ENCODE data around the gene PIEZO1.
"Not testable (repeated sequence)": the region's sequence is repeated elsewhere in the genome, so short reads cannot be mapped to it uniquely, and the experiment has no call there.

The PIEZO1 gene

GRCh38 chr16:88804173-88804551 lies 19.1 kb upstream of the PIEZO1 start:
- peak overlapping the region; percentile 66 for H3K4me3 ChIP-seq (ENCODE audit: low read length)
- TF ChIP-seq ZNF274 (IDR thresholded peaks at IDR 0.05; ENCODE audit: low read depth, low read length) = no peak

DNA sequence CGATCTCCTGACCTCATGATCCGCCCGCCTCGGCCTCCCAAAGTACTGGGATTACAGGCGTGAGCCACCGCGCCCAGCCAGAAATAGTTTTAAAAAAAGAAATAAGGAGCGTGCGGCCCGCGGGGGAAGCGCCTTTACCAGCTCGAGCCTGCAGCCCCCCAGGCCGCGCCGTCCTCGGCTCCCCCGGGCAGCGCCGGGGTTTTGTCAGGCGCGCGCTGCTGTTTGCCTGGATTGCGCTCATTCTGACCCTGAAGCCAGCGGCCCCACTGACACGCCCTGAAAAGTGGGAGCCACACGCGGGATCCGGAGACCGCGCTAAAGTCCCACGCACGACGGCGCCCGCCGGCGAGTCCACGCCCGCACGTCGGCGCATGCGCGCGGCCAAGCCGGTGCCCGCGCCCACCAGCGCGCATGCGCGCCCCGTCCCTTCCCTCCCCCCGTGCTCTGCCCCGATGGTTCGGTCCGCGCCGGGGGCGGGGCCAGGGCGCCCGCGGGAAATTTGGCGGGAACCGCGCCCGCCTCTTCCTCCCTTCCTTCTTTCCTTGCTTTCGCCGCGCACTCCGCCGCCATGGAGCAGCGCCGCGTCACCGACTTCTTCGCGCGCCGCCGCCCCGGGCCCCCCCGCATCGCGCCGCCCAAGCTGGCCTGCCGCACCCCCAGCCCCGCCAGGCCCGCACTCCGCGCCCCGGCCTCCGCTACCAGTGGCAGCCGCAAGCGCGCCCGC lies 18.4 kb upstream of the PIEZO1 start, which contains the start of gene CDT1:
CDT1 (plus strand) TSS at position 526 of the 724 bp plus-strand sequence; CDS start at position 569, 43 bp downstream.
- no peak for TF ChIP-seq ZNF274 (IDR thresholded peaks at IDR 0.05; ENCODE audit: low read depth, low read length)
- peak within 1 kb of the TSS; percentile 66 for H3K4me3 ChIP-seq (ENCODE audit: low read length)

DNA sequence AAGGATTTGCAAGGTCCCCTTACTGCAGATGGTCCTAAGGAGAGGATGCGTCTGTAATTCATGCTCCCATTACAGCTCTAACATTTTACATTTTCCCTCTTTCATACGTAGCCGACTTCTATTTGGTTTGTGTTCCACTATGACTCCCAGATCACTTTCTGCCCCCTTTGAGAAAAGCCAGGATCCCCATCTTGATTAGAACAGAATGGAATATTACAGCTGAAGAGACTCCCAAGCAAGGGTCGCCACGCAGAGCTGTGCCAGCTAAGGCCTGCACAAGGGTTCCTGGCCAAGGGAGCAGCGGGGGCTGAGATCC lies 15.2 kb upstream of the PIEZO1 start:
- H3K4me3 ChIP-seq (ENCODE audit: low read length) = no peak overlapping the region
- no peak for TF ChIP-seq ZNF274 (IDR thresholded peaks at IDR 0.05; ENCODE audit: low read depth, low read length)

- TF ChIP-seq ZNF274 (IDR thresholded peaks at IDR 0.05; ENCODE audit: low read depth, low read length) = no peak
Observed at GRCh38 chr16:88799569-88800276, 14.7 kb upstream of the PIEZO1 start.

DNA sequence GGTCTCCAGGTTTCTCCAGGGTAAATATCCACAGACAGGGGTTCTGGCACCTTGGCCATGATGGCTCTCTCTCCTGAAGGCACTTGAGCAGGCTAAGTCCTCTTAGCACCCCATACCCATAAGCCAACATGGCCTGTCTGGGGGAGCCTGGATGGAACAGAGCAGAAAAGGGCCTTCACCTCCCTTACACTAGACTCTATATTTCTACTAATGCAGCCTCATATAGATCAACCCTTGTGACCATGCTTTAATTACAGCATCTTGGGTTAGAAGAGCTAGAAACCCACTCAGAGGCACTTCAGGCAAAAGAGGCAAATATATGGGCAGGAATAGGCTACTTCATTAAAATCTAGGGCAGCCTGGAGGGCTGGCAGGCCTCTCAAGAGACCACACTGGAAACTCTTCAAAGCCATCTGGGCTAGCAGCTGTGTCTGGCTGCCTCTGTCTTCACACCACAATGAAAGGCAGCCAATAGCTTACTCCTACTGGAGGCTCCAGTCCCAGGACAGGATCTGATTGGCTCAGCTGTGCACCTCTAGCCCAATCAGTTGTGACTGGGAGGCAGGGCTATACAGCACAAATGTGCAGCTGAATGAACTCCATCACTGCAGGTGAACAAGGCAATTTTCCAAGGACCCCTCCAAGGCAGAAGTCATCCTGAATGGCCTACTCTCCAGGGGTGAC lies 13.9 kb upstream of the PIEZO1 start:
- no peak overlapping the region for H3K4me3 ChIP-seq (ENCODE audit: low read length)
- no peak for TF ChIP-seq ZNF274 (IDR thresholded peaks at IDR 0.05; ENCODE audit: low read depth, low read length)

More at GRCh38 chr16:88799569-88800276, 14.7 kb upstream of the PIEZO1 start:
- H3K4me3 ChIP-seq (ENCODE audit: low read length) = no peak overlapping the region

- no peak overlapping the region for H3K4me3 ChIP-seq (ENCODE audit: low read length)
- TF ChIP-seq ZNF274 (IDR thresholded peaks at IDR 0.05; ENCODE audit: low read depth, low read length) = no peak
Observed at GRCh38 chr16:88798073-88798472, 13.1 kb upstream of the PIEZO1 start.

GRCh38 chr16:88796278-88796677 lies 11.3 kb upstream of the PIEZO1 start:
- H3K4me3 ChIP-seq (ENCODE audit: low read length) = no peak overlapping the region
- TF ChIP-seq ZNF274 (IDR thresholded peaks at IDR 0.05; ENCODE audit: low read depth, low read length) = no peak

- TF ChIP-seq ZNF274 (IDR thresholded peaks at IDR 0.05; ENCODE audit: low read depth, low read length) = no peak
- no peak overlapping the region for H3K4me3 ChIP-seq (ENCODE audit: low read length)
Observed at GRCh38 chr16:88793251-88793954, 8.4 kb upstream of the PIEZO1 start.

- no peak overlapping the region for H3K4me3 ChIP-seq (ENCODE audit: low read length)
- no peak for TF ChIP-seq ZNF274 (IDR thresholded peaks at IDR 0.05; ENCODE audit: low read depth, low read length)
Observed at GRCh38 chr16:88792668-88793250, 7.7 kb upstream of the PIEZO1 start.

- no peak for TF ChIP-seq ZNF274 (IDR thresholded peaks at IDR 0.05; ENCODE audit: low read depth, low read length)
- no peak overlapping the region for H3K4me3 ChIP-seq (ENCODE audit: low read length)
Observed at GRCh38 chr16:88792078-88792550, 7.1 kb upstream of the PIEZO1 start.

DNA sequence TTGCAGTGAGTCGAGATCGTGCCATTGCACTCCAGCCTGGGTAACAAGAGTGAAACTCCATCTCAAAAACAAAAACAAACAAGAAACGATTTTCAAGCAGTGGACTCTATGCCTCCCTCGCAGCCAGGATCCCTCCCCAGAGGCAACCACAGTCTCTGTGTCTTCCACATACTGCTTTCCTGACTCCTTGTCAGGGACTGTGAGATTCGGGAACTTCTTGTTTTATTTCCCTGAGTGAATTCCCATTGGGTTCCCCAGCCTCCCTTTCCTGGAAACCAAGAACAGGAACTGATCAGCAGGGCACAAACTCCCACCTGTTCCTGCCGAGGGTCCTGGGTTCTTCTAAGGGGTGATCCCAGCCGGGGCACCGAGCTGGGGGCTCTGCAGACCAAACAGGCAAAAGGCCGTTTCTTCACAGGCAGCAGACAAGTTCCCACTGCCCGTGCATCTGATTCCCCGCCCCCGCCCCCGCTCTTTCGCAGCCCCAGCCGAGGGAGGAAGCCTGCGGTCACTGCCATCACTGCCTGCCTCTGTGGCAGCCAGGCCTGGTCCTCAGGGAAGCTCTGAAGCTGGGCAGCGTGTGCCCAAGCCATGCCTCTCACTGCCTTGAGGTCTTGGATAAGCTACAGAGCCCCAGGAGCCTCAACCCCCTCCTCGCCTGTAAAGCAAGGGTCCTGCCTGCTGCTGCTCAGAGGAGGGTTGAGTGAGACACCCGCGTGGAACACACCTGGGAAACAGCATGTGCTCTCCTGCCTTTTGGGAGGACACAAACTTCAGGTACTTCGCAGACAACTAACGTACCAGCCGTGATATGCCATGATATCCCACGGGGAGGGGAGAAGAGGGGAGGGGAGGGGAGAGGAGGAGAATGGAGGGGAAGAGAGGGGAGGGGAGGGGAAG lies 5.5 kb upstream of the PIEZO1 start:
- TF ChIP-seq ZNF274 (IDR thresholded peaks at IDR 0.05; ENCODE audit: low read depth, low read length) = no peak
- no peak overlapping the region for H3K4me3 ChIP-seq (ENCODE audit: low read length)

DNA sequence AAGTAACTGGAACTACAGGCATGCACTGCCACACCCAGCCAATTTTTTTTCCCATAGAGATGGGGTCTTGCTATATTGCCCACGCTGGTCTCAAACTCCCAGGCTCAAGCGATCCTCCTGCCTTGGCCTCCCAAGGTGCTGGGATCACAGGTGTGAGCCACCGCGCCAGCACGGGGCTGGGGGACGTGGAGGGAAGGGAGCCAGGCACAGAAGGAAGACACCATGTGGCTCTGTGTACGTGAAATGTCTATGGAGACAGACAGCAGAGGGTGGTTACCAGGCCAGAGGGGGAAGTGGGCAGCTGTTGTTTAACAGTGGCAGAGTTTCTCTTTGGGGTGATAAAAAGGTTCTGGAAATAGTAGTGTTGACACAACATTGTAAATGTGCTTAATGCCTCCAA lies 4.6 kb upstream of the PIEZO1 start:
- TF ChIP-seq ZNF274 (IDR thresholded peaks at IDR 0.05; ENCODE audit: low read depth, low read length) = no peak
- no peak overlapping the region for H3K4me3 ChIP-seq (ENCODE audit: low read length)

DNA sequence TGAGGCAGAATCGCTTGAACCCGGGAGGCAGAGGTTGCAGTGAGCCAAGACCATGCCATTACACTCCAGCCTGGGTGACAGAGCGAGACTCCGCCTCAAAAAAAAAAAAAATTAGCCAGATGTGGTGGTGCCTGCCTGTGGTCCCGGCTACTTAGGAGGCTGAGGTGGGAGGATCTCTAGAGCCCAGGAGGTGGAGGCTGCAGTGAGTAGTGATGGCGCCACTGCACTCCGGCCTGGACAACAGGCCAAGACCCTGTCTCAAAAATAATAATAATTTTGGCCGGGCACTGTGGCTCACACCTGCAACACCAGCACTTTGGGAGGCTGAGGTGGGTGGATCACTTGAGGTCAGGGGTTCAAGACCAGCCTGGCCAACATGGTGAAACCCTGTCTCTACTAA lies 3.7 kb upstream of the PIEZO1 start:
- H3K4me3 ChIP-seq (ENCODE audit: low read length) = not testable (repeated sequence)
